B cell (primary cell): Measurements from ENCODE around the gene MID1. TPM values are rescaled to one million over a fixed set of nuclear protein-coding genes. Genes with fewer than 3 reads are reported as not detected.

Experiments used
- ATAC-seq: fragments of 200-7000 bp; cut with Tn5 transposase; one replicate; pipeline ENCODE4 v1.10.0; 2021; ENCODE audit warnings: low read depth, mild to moderate bottlenecking, moderate number of reproducible peaks, moderate library complexity
- CTCF ChIA-PET: fragments of 350-600 bp; sonication (Branson Sonifier 250); formaldehyde crosslinking; loops from one replicate; lab custom pipeline; 2021; ENCODE audit warnings: antibody characterized with exemption, inconsistent platforms; lab: Charles Lee
- POLR2A ChIA-PET: fragments of 350-600 bp; sonication (Branson Sonifier 250); formaldehyde crosslinking; loops from one replicate; lab custom pipeline; 2021; ENCODE audit warnings: antibody characterized with exemption; lab: Charles Lee
- DNase-seq: peaks from one replicate; pipeline ENCODE4 v3.0.0; 2013
- H2AFZ ChIP-seq: 2 replicates; pipeline ENCODE4 v1.6.1; 2012; ENCODE audit warnings: mild to moderate bottlenecking, low read depth, low read length; ENCODE audit not compliant: insufficient read depth, poor library complexity, severe bottlenecking
- H3K27ac ChIP-seq, 2 donors: 1 replicate in 1 of 2; 2 replicates in 1 of 2; pipeline ENCODE4 v1.5.1; 2012 to 2013; ENCODE audit warnings: low read length in 2 of 2, mild to moderate bottlenecking in 2 of 2, moderate library complexity in 1 of 2
- H3K27me3 ChIP-seq, 4 experiments: fragments of 200-600 bp in 1 of 4; sonication (generic) in 1 of 4; replicated peaks in 1 of 4; 1 replicate in 2 of 4; 2 replicates in 2 of 4; pipeline versions ENCODE4 v1.6.1 to v1.7.0; 2013 to 2016; ENCODE audit warnings: low read length in 3 of 4, mild to moderate bottlenecking in 2 of 4, mixed read lengths in 1 of 4, moderate library complexity in 1 of 4; ENCODE audit not compliant: insufficient read depth in 4 of 4, control insufficient read depth in 3 of 4; ENCODE audit errors: control extremely low read depth in 1 of 4
- H3K36me3 ChIP-seq, 2 experiments: replicated peaks in 1 of 2; 1 replicate in 1 of 2; 2 replicates in 1 of 2; pipeline versions ENCODE4 v1.6.1 to v1.7.1; 2013; ENCODE audit warnings: low read length in 1 of 2; ENCODE audit not compliant: insufficient read depth in 2 of 2, control insufficient read depth in 1 of 2; ENCODE audit errors: control extremely low read depth in 1 of 2, extremely low read depth in 1 of 2
- H3K4me1 ChIP-seq, 2 donors: fragments of 200-600 bp in 1 of 2; sonication (generic) in 1 of 2; 1 replicate in 1 of 2; 2 replicates in 1 of 2; pipeline versions ENCODE4 v1.5.1 to v1.6.1; 2013 to 2017; ENCODE audit warnings: low read length in 2 of 2; ENCODE audit not compliant: control insufficient read depth in 2 of 2, insufficient read depth in 2 of 2
- H3K4me2 ChIP-seq: replicated peaks from 2 replicates; pipeline ENCODE3; 2012; ENCODE audit warnings: mild to moderate bottlenecking, low read depth, low read length; ENCODE audit not compliant: poor library complexity, severe bottlenecking
- H3K4me3 ChIP-seq, 5 experiments: fragments of 200-600 bp in 1 of 5; sonication (generic) in 1 of 5; 1 replicate in 3 of 5; 2 replicates in 2 of 5; pipeline versions ENCODE4 v1.5.1 to v1.7.0; 2011 to 2016; ENCODE audit warnings: low read length in 4 of 5, mild to moderate bottlenecking in 4 of 5, low read depth in 2 of 5, control low read depth in 1 of 5, moderate library complexity in 1 of 5; ENCODE audit not compliant: insufficient read depth in 1 of 5; ENCODE audit errors: control extremely low read depth in 1 of 5, extremely low read depth in 1 of 5
- H3K79me2 ChIP-seq: fragments of 200-600 bp; sonication (generic); one replicate; pipeline ENCODE4 v1.6.0; 2016; ENCODE audit warnings: low read length; ENCODE audit not compliant: control insufficient read depth, insufficient read depth
- H3K9ac ChIP-seq: fragments of 200-600 bp; sonication (generic); 2 replicates; pipeline ENCODE4 v1.6.1; 2017; ENCODE audit warnings: mild to moderate bottlenecking, low read length, moderate library complexity
- H3K9me3 ChIP-seq, 3 donors: one replicate each; pipeline versions ENCODE4 v1.6.1 to v1.7.1; 2013; ENCODE audit warnings: low read length in 2 of 3; ENCODE audit not compliant: control insufficient read depth in 2 of 3, insufficient read depth in 1 of 3; ENCODE audit errors: control extremely low read depth in 1 of 3
- H4K20me1 ChIP-seq: 2 replicates; pipeline ENCODE4 v1.6.0; 2012; ENCODE audit warnings: mild to moderate bottlenecking, low read length; ENCODE audit not compliant: insufficient read depth, control insufficient read depth, poor library complexity, severe bottlenecking
- H3K27ac Mint-ChIP-seq: one replicate; pipeline ENCODE4 v1.8.0; 2021; ENCODE audit warnings: mixed read lengths
- H3K27me3 Mint-ChIP-seq: one replicate; pipeline ENCODE4 v1.8.0; 2021; ENCODE audit warnings: mixed read lengths
- H3K4me1 Mint-ChIP-seq: one replicate; pipeline ENCODE4 v1.8.0; 2021; ENCODE audit warnings: mixed read lengths
- H3K4me3 Mint-ChIP-seq: one replicate; pipeline ENCODE4 v1.8.0; 2021; ENCODE audit warnings: mixed read lengths
- H3K9me3 Mint-ChIP-seq: one replicate; pipeline ENCODE4 v1.8.0; 2022; ENCODE audit warnings: mixed read lengths; ENCODE audit not compliant: insufficient read depth
- EZH2 ChIP-seq: IDR thresholded peaks from 2 replicates; pipeline ENCODE4 v1.6.1; 2012; ENCODE audit warnings: borderline replicate concordance, low read depth, mild to moderate bottlenecking, moderate library complexity, low read length; ENCODE audit not compliant: insufficient read depth, poor library complexity, severe bottlenecking
- WGBS: methylation state at CpG from one replicate; pipeline ENCODE4 v1.1.5; 2013; ENCODE audit warnings: missing lambda C conversion rate; ENCODE audit not compliant: insufficient coverage; 5-methylcytosine and 5-hydroxymethylcytosine counted together
- intact Hi-C: fragments of 100-400 bp; cut with micrococcal nuclease; formaldehyde crosslinking; loops from one replicate; pipeline ENCODE4 v1.10.0; 2022
- polyA plus RNA-seq: library from polyadenylated mRNA; depleted of rRNA; stranded (reverse); fragments of >200 nt; gene quantifications from 2 replicates; pipeline ENCODE4 v1.2.3, GENCODE V29; 2012
- total RNA-seq, 2 donors: library from RNA; stranded (reverse); fragments of 120-200 nt in 1 of 2; gene quantifications; 1 replicate in 1 of 2; 2 replicates in 1 of 2; pipeline versions ENCODE4 v1.2.3 to v1.2.4, GENCODE V29; 2013 to 2022
- TF ChIP-seq, protein P1 (sequence below): fragments of 200-600 bp; IDR thresholded peaks from one replicate; pipeline ENCODE4 v1.8.0; 2022; ENCODE audit warnings: antibody characterized with exemption, mild to moderate bottlenecking

The MID1 gene
- total and polyA plus RNA-seq, 2 donors (not counting 1 experiment from before 2014, with no cell fraction given), result 0.15 to 0.44 TPM

GRCh38 chrX:10512258-10512657, 108.1 kb downstream of the MID1 start:
- Histone ChIP-seq H3K27me3 (no peaks in the 10 kb centered on the region), H3K4me1 (no peaks in the 10 kb centered on the region), H3K79me2 (no peaks in the 10 kb centered on the region), H4K20me1 (no peaks in the 10 kb centered on the region), H2AFZ (no peak overlapping the region), H3K36me3 (no peaks in the 10 kb centered on the region), H3K9me3 (no peaks in the 10 kb centered on the region), H3K9ac (no peak overlapping the region), H3K4me3 (no peak overlapping the region), H3K4me2 (no peak overlapping the region), H3K27ac (no peak overlapping the region)
- H3K27ac Mint-ChIP-seq, result no peak overlapping the region
- no peaks in the 10 kb centered on the region for H3K9me3 Mint-ChIP-seq
- ATAC-seq (no peak), DNase-seq (no peak)
- WGBS, result no CpG with 5 or more reads among the region's 1 CpG
- ChIA-PET CTCF (no interaction called here), POLR2A (no interaction called here)
- TF ChIP-seq, protein P1, sequence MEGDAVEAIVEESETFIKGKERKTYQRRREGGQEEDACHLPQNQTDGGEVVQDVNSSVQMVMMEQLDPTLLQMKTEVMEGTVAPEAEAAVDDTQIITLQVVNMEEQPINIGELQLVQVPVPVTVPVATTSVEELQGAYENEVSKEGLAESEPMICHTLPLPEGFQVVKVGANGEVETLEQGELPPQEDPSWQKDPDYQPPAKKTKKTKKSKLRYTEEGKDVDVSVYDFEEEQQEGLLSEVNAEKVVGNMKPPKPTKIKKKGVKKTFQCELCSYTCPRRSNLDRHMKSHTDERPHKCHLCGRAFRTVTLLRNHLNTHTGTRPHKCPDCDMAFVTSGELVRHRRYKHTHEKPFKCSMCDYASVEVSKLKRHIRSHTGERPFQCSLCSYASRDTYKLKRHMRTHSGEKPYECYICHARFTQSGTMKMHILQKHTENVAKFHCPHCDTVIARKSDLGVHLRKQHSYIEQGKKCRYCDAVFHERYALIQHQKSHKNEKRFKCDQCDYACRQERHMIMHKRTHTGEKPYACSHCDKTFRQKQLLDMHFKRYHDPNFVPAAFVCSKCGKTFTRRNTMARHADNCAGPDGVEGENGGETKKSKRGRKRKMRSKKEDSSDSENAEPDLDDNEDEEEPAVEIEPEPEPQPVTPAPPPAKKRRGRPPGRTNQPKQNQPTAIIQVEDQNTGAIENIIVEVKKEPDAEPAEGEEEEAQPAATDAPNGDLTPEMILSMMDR, result no peak
- TF ChIP-seq EZH2, result no peak
- H3K4me1 Mint-ChIP-seq, result no peaks in the 10 kb centered on the region
- peaks cover 3% of the 10 kb centered on the region for H3K27me3 Mint-ChIP-seq
- H3K4me3 Mint-ChIP-seq, result no peak overlapping the region
- intact Hi-C loops, result no loop called here

- Mint-ChIP-seq H3K4me3 (no peak overlapping the region), H3K9me3 (no peaks in the 10 kb centered on the region), H3K4me1 (no peaks in the 10 kb centered on the region), H3K27ac (no peak overlapping the region), H3K27me3 (peaks cover 3% of the 10 kb centered on the region)
- intact Hi-C loops, result no loop called here
- H3K4me2 ChIP-seq, result no peak overlapping the region
- H3K4me1 ChIP-seq, result no peaks in the 10 kb centered on the region
- H3K9me3 ChIP-seq, result no peaks in the 10 kb centered on the region
- DNase-seq (peak; percentile 1), ATAC-seq (no peak)
- H3K4me3 ChIP-seq, result no peak overlapping the region
- no peaks in the 10 kb centered on the region for H3K27me3 ChIP-seq
- no peaks in the 10 kb centered on the region for H4K20me1 ChIP-seq
- no CpG with 5 or more reads among the region's 3 CpGs for WGBS
- no peak overlapping the region for H3K9ac ChIP-seq
- H3K36me3 ChIP-seq, result no peaks in the 10 kb centered on the region
- ChIA-PET CTCF (no interaction called here), POLR2A (no interaction called here)
- H3K79me2 ChIP-seq, result no peaks in the 10 kb centered on the region
- H2AFZ ChIP-seq, result no peak overlapping the region
- TF ChIP-seq, protein P1, result no peak
- TF ChIP-seq EZH2, result no peak
- H3K27ac ChIP-seq, result no peak overlapping the region
Observed at GRCh38 chrX:10509397-10509796, 111.0 kb downstream of the MID1 start.
